Superior temporal gyrus (tissue), 1 donor: ENCODE data around the gene TRAPPC6A.

ENCODE experiments used
- DNase-seq: peaks from one replicate; pipeline ENCODE4 v3.0.0-alpha.2; 2016; ENCODE audit errors: extremely low spot score

Gene TRAPPC6A

GRCh38 chr19:45149129-45149528 lies 28.9 kb downstream of the TRAPPC6A start:
- DNase-seq, result no peak

GRCh38 chr19:45147835-45148676 lies 30.0 kb downstream of the TRAPPC6A start:
- DNase-seq, result no peak

GRCh38 chr19:45146741-45147205 lies 31.3 kb downstream of the TRAPPC6A start:
- DNase-seq, result no peak

- DNase-seq, result no peak
Measured at GRCh38 chr19:45146251-45146650, 31.8 kb downstream of the TRAPPC6A start.

GRCh38 chr19:45145270-45146189 lies 32.5 kb downstream of the TRAPPC6A start:
- no peak for DNase-seq

- DNase-seq, result no peak
Measured at GRCh38 chr19:45144431-45145269, 33.4 kb downstream of the TRAPPC6A start.

GRCh38 chr19:45142726-45143110 lies 35.3 kb downstream of the TRAPPC6A start:
- DNase-seq, result no peak

GRCh38 chr19:45142016-45142725 lies 35.9 kb downstream of the TRAPPC6A start:
- DNase-seq, result no peak

- DNase-seq, result no peak
Measured at GRCh38 chr19:45141203-45141900, 36.7 kb downstream of the TRAPPC6A start.

- DNase-seq, result no peak
Measured at GRCh38 chr19:45140533-45140932, 37.5 kb downstream of the TRAPPC6A start.

GRCh38 chr19:45140144-45140503 lies 37.9 kb downstream of the TRAPPC6A start:
- no peak for DNase-seq

- no peak for DNase-seq
Measured at GRCh38 chr19:45139286-45140143, 38.5 kb downstream of the TRAPPC6A start.

GRCh38 chr19:45138303-45138751 lies 39.7 kb downstream of the TRAPPC6A start:
- DNase-seq, result no peak

GRCh38 chr19:45137179-45137761 lies 40.8 kb downstream of the TRAPPC6A start:
- DNase-seq, result peak; percentile 47

GRCh38 chr19:45136507-45137178 lies 41.4 kb downstream of the TRAPPC6A start:
- DNase-seq, result no peak

GRCh38 chr19:45135176-45135885 lies 42.7 kb downstream of the TRAPPC6A start:
- DNase-seq, result no peak

- DNase-seq, result no peak
Measured at GRCh38 chr19:45133661-45134060, 44.4 kb downstream of the TRAPPC6A start.
